ENCODE results near the gene CCDC146.

- TF ChIP-seq, protein P1, sequence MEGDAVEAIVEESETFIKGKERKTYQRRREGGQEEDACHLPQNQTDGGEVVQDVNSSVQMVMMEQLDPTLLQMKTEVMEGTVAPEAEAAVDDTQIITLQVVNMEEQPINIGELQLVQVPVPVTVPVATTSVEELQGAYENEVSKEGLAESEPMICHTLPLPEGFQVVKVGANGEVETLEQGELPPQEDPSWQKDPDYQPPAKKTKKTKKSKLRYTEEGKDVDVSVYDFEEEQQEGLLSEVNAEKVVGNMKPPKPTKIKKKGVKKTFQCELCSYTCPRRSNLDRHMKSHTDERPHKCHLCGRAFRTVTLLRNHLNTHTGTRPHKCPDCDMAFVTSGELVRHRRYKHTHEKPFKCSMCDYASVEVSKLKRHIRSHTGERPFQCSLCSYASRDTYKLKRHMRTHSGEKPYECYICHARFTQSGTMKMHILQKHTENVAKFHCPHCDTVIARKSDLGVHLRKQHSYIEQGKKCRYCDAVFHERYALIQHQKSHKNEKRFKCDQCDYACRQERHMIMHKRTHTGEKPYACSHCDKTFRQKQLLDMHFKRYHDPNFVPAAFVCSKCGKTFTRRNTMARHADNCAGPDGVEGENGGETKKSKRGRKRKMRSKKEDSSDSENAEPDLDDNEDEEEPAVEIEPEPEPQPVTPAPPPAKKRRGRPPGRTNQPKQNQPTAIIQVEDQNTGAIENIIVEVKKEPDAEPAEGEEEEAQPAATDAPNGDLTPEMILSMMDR (IDR thresholded peaks at IDR 0.05) = no peak
- TF ChIP-seq POLR2A (IDR thresholded peaks at IDR 0.05) (no peak), EP300 (IDR thresholded peaks at IDR 0.05) (no peak)
These were observed 35.0 kb downstream of the CCDC146 start for GRCh38 chr7:77157446-77157845.

Data from ovary (tissue), 3 donors.